ENCODE results near the gene ARHGEF28.

The ARHGEF28 gene

DNA sequence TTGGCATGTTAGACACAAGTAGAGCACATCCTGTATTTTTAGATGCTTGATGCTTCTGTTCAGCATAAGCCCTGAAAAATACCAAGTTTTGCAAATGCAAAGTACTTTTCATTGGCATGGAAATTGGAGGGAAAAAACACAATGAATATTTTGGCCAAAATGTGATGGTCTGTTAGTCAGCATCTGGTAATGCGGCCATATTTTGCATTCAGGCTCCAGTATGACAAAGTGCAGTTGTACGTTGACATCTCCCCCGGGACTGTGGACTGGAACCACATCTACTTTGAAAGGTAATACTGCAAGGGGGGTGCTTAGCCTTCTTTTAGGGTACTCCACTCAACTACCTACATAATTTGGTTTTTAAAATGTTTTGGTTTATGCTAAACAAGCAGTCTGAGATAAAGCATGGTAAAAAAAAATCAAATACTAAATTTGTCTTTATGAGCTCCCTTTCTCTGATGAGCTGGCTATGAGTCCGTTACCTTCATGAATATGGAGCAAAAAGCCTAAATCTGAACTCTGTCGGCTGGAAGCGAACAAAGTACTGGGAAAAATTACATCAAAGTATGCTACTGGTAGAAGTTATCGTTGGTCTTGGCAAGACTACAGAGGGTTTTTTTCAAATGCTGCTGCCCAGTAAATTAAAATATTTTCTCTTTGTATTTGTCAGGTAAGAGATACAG, 297.0 kb downstream of the ARHGEF28 start:
- TF ChIP-seq, protein P1, sequence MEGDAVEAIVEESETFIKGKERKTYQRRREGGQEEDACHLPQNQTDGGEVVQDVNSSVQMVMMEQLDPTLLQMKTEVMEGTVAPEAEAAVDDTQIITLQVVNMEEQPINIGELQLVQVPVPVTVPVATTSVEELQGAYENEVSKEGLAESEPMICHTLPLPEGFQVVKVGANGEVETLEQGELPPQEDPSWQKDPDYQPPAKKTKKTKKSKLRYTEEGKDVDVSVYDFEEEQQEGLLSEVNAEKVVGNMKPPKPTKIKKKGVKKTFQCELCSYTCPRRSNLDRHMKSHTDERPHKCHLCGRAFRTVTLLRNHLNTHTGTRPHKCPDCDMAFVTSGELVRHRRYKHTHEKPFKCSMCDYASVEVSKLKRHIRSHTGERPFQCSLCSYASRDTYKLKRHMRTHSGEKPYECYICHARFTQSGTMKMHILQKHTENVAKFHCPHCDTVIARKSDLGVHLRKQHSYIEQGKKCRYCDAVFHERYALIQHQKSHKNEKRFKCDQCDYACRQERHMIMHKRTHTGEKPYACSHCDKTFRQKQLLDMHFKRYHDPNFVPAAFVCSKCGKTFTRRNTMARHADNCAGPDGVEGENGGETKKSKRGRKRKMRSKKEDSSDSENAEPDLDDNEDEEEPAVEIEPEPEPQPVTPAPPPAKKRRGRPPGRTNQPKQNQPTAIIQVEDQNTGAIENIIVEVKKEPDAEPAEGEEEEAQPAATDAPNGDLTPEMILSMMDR (IDR thresholded peaks at IDR 0.05; ENCODE audit: borderline replicate concordance, control extremely low read depth, extremely low read depth, insufficient read depth, missing control alignments) = no peak
- no peak for DNase-seq (ENCODE audit: low spot score)
- in situ Hi-C loops (cut with MboI; ENCODE audit: low sequenced_read_pairs, unreplicated experiment) = loop anchor here (25.0 kb wide), 1 partner anchor 989 kb away; no protein-coding TSS in a partner anchor

DNA sequence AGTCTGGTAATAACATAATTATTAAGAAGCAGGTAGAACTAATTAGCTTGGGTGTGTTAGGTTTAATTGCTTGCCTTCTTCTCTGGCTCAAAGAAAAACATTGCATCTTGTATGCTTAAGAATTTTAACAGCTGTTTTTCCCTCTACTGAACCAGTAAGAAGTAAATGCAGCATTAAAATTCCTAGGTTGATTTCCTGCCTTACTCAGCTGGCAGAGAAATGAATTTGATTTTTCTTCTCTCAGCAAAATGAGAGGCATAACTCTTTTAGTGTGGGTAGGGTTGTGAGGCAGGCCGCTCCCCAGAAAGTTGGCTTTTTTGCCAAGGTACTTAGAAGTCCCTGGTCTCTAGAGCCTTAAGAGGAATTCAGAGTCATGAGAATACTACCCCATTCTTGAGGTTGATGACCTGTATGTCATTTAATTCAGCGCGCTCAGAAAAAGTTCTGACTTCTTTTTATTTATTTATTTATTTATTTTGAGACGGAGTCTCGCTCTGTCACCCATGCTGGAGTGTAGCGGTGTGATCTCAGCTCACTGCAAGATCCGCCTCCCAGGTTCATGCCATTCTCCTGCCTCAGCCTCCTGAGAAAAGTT, 302.6 kb downstream of the ARHGEF28 start:
- TF ChIP-seq, protein P1 (IDR thresholded peaks at IDR 0.05; ENCODE audit: borderline replicate concordance, control extremely low read depth, extremely low read depth, insufficient read depth, missing control alignments) = no peak

DNA sequence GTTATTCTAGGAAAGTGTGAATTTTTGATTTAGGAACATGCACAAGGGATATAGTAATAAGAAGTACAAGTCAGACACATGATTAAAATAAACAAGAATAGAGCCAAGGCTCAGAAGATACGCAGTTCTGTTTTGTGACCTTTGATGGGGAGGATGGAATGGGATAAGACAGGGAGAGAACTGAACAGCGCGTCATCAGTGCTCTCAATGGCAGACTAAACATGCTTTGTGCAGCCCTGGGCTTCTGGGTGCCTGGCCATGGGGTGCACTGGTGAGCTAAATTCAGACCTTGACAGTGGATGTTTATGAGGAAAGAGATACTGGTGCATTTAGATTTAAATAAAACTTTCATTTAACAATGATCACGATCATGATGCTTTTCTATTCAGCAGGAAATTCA, 309.7 kb downstream of the ARHGEF28 start:
- no peak for DNase-seq (ENCODE audit: low spot score)
- TF ChIP-seq, protein P1 (IDR thresholded peaks at IDR 0.05; ENCODE audit: borderline replicate concordance, control extremely low read depth, extremely low read depth, insufficient read depth, missing control alignments) = no peak
- in situ Hi-C loops (cut with MboI; ENCODE audit: low sequenced_read_pairs, unreplicated experiment) = no loop called here

More for the DNA sequence above, 302.6 kb downstream of the ARHGEF28 start:
- DNase-seq (ENCODE audit: low spot score) = no peak
- in situ Hi-C loops (cut with MboI; ENCODE audit: low sequenced_read_pairs, unreplicated experiment) = no loop called here

DNA sequence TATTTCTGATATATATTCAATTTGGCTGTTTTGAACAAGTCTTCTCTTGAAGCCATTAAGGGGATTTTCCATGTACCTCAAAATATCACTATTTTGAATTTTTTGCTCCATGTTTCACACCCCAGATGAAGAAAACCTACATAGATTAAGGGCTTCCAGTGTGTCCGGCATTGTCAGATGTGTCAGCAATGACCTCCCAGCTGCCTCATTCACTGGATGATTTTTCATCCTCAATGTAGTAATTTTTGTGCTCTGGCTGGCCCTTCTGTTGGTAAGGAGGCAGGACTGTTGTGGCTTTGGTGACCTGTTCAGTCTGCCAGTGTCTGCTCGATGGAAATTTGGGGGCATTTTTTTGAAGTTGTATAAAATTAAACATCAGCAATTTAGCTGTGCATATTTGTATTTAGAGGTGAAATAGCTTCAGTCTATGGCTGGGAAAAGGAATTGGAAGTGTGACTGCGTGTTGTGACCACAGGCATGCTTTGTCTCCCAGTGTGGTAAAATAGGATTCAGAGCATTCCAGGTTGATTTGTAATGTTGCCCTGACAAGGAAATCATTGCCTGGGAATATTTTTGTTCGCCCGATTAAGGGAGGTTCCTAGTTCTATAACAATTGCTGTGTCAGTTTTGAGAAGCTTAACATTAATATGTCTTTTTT, 312.4 kb downstream of the ARHGEF28 start:
- in situ Hi-C loops (cut with MboI; ENCODE audit: low sequenced_read_pairs, unreplicated experiment) = no loop called here
- no peak for DNase-seq (ENCODE audit: low spot score)
- TF ChIP-seq, protein P1 (IDR thresholded peaks at IDR 0.05; ENCODE audit: borderline replicate concordance, control extremely low read depth, extremely low read depth, insufficient read depth, missing control alignments) = no peak

DNA sequence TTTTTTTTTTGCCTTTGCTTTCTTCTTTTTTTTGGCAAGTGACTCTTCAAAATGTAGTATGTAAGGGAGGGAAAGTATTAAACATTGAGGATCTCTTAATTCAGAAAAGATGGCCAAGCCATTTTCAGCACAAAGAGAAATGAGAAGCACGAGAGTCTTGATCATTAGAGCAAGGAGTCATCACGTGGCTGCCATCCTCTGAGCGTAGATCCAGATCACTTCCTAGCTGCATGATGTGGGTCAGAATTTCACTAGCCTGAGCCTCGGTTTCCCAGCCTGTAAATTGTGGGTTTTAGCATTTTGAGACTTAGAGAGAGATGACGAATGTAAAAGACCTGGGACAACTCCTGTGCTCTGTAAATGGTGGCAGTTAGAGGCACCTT, 312.9 kb downstream of the ARHGEF28 start:
- in situ Hi-C loops (cut with MboI; ENCODE audit: low sequenced_read_pairs, unreplicated experiment) = no loop called here
- TF ChIP-seq, protein P1 (IDR thresholded peaks at IDR 0.05; ENCODE audit: borderline replicate concordance, control extremely low read depth, extremely low read depth, insufficient read depth, missing control alignments) = no peak
- DNase-seq (ENCODE audit: low spot score) = no peak

DNA sequence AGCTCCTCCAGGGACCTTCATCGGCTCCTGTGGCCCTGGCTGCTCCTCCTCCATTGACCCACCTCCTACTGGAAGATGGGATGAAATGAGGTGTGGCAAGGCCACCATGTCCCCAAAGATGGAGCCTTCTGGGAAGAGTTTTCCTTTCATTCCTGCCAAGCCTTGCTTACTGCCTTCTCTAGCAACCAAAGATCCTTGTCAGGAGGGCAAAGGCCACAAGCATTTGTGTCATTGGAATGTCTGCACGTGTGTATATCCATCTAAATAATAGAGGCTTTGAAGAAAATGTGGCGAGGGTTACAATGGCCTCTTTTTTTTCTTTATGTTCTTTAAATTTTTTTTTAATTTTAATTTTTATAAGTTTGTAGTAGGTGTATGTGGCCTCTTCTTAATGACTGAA, 313.6 kb downstream of the ARHGEF28 start:
- TF ChIP-seq, protein P1 (IDR thresholded peaks at IDR 0.05; ENCODE audit: borderline replicate concordance, control extremely low read depth, extremely low read depth, insufficient read depth, missing control alignments) = no peak
- no peak for DNase-seq (ENCODE audit: low spot score)
- in situ Hi-C loops (cut with MboI; ENCODE audit: low sequenced_read_pairs, unreplicated experiment) = no loop called here
